ENCODE measurements around the gene SEMA4A.
A peak's percentile ranks its signal among the peaks of the same experiment; 100 is the strongest.

SEMA4A gene

GRCh38 chr1:156157506-156157905, 4.1 kb downstream of the SEMA4A start:
- TF ChIP-seq CTCF (IDR thresholded peaks at IDR 0.05; ENCODE audit: low read depth, low read length), result no peak
- no peak for DNase-seq (ENCODE audit: low read depth in 2 of 2)
- no peak overlapping the region for H3K4me3 ChIP-seq (replicated peaks in 1 of 2; ENCODE audit: low read depth in 2 of 2, low read length in 2 of 2)

- DNase-seq (ENCODE audit: low read depth in 2 of 2), result no peak
- no peak for TF ChIP-seq CTCF (IDR thresholded peaks at IDR 0.05; ENCODE audit: low read depth, low read length)
- no peak overlapping the region for H3K4me3 ChIP-seq (replicated peaks in 1 of 2; ENCODE audit: low read depth in 2 of 2, low read length in 2 of 2)
Observed at GRCh38 chr1:156157966-156158365, 4.6 kb downstream of the SEMA4A start.

- TF ChIP-seq CTCF (IDR thresholded peaks at IDR 0.05; ENCODE audit: low read depth, low read length), result no peak
- H3K4me3 ChIP-seq (replicated peaks in 1 of 2; ENCODE audit: low read depth in 2 of 2, low read length in 2 of 2), result no peak overlapping the region
- DNase-seq (ENCODE audit: low read depth in 2 of 2), result no peak
Observed at GRCh38 chr1:156160000-156160742, 6.8 kb downstream of the SEMA4A start.

GRCh38 chr1:156160743-156161171, 7.4 kb downstream of the SEMA4A start:
- TF ChIP-seq CTCF (IDR thresholded peaks at IDR 0.05; ENCODE audit: low read depth, low read length), result no peak
- peak; percentile 53 to 79 for DNase-seq (ENCODE audit: low read depth in 2 of 2)
- H3K4me3 ChIP-seq (replicated peaks in 1 of 2; ENCODE audit: low read depth in 2 of 2, low read length in 2 of 2), result peak overlapping the region in 1 of 2 donors; percentile 33

GRCh38 chr1:156162430-156163037, 9.1 kb downstream of the SEMA4A start:
- no peak overlapping the region for H3K4me3 ChIP-seq (replicated peaks in 1 of 2; ENCODE audit: low read depth in 2 of 2, low read length in 2 of 2)
- peak in 1 of 2 donors; percentile 77 for DNase-seq (ENCODE audit: low read depth in 2 of 2)
- TF ChIP-seq CTCF (IDR thresholded peaks at IDR 0.05; ENCODE audit: low read depth, low read length), result no peak

GRCh38 chr1:156163712-156164111, 10.3 kb downstream of the SEMA4A start:
- no peak for DNase-seq (ENCODE audit: low read depth in 2 of 2)
- no peak overlapping the region for H3K4me3 ChIP-seq (replicated peaks in 1 of 2; ENCODE audit: low read depth in 2 of 2, low read length in 2 of 2)
- TF ChIP-seq CTCF (IDR thresholded peaks at IDR 0.05; ENCODE audit: low read depth, low read length), result no peak

Measured in cardiac fibroblast (primary cell).